Uterus (tissue), 4 donors: ENCODE data around the gene SGIP1. TPM values are rescaled to one million over a fixed set of nuclear protein-coding genes. Genes with fewer than 3 reads are reported as not detected.
A peak's percentile ranks its signal among the peaks of the same experiment; 100 is the strongest.

ENCODE experiments used
- DNase-seq, 2 donors: peaks; one replicate each; pipeline ENCODE4 v3.0.0-alpha.2; 2019 to 2020
- H3K27ac ChIP-seq, 2 donors: fragments of 200-600 bp; sonication (generic); 1 replicate in 1 of 2; 2 replicates in 1 of 2; pipeline ENCODE4 v1.5.1; 2016 to 2018
- H3K27me3 ChIP-seq, 2 donors: fragments of 200-600 bp; sonication (generic); one replicate each; pipeline ENCODE4 v1.5.1; 2018 to 2019; ENCODE audit warnings: control low read depth in 1 of 2
- H3K36me3 ChIP-seq, 2 donors: fragments of 200-600 bp; sonication (generic); one replicate each; pipeline ENCODE4 v1.5.1; 2019; ENCODE audit warnings: control low read depth in 1 of 2
- H3K4me1 ChIP-seq, 2 donors: fragments of 200-600 bp; sonication (generic); one replicate each; pipeline ENCODE4 v1.5.1; 2018 to 2019; ENCODE audit warnings: control low read depth in 1 of 2
- H3K4me3 ChIP-seq, 2 donors: fragments of 200-600 bp; sonication (generic); 1 replicate in 1 of 2; 2 replicates in 1 of 2; pipeline ENCODE4 v1.5.1; 2018 to 2019; ENCODE audit warnings: mild to moderate bottlenecking in 1 of 2
- H3K9me3 ChIP-seq, 2 donors: fragments of 200-600 bp; sonication (generic); one replicate each; pipeline ENCODE4 v1.5.1; 2019; ENCODE audit warnings: control low read depth in 1 of 2
- POLR2A ChIP-seq, 2 donors: fragments of 450-650 bp; IDR thresholded peaks; one replicate each; pipeline ENCODE4 v1.6.1; 2016; ENCODE audit warnings: antibody characterized with exemption in 2 of 2, mild to moderate bottlenecking in 1 of 2, moderate library complexity in 1 of 2
- intact Hi-C: fragments of 100-400 bp; cut with DNase I; formaldehyde crosslinking; loops from one replicate; pipeline ENCODE4 v1.15.1; 2023; ENCODE audit warnings: low total_unique reads
- total RNA-seq, 4 donors: library from RNA; depleted of rRNA in 3 of 4; stranded (reverse); fragments of >200 nt in 3 of 4; gene quantifications; one replicate each; pipeline versions ENCODE4 v1.1.0 to v1.2.4, GENCODE V29; 2014 to 2023
- TF ChIP-seq, protein P1 (sequence below), 4 experiments: fragments of 200-600 bp in 2 of 4; fragments of 450-650 bp in 2 of 4; sonication (generic) in 2 of 4; IDR thresholded peaks; one replicate each; pipeline ENCODE4 v1.5.1; 2016 to 2019; ENCODE audit warnings: antibody characterized with exemption in 4 of 4, mild to moderate bottlenecking in 2 of 4, moderate library complexity in 1 of 4
- donor health status: DM: yes; HTN: yes; CAD: no.

Gene SGIP1
- total RNA-seq, 4 donors from 2014 or later: 2.8 to 23.0 (median 6.4) TPM

GRCh38 chr1:66540434-66541032 lies 6.6 kb downstream of the SGIP1 start:
- intact Hi-C loops: no loop called here
- Histone ChIP-seq H3K27ac (no peak overlapping the region), H3K4me1 (no peaks in the 10 kb centered on the region)

DNA sequence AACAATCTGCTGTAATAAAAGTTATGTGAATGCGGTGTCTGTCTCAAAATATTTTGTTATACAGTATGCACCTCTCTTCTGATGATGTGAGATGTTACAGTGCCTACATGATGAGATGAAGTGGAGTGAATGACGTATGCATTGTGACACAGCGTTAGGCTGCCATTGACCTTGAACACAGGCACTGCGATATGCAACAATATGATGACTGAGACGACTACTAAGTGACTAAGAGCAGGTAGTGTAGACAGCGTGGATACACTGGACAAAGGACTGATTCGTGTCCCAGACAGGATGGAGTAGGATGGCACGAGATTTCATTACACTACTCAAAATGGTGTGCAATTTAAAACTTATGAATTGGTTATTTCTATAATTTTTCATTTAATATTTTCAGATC lies 8.4 kb downstream of the SGIP1 start:
- H3K9me3 ChIP-seq: no peaks in the 10 kb centered on the region
- H3K36me3 ChIP-seq: no peaks in the 10 kb centered on the region
- H3K27ac ChIP-seq: peak overlapping the region; percentile 65 to 82
- intact Hi-C loops: no loop called here
- no peak overlapping the region for H3K4me3 ChIP-seq
- H3K27me3 ChIP-seq: no peaks in the 10 kb centered on the region
- TF ChIP-seq POLR2A (IDR thresholded peaks at IDR 0.05): no peak
- TF ChIP-seq, protein P1, sequence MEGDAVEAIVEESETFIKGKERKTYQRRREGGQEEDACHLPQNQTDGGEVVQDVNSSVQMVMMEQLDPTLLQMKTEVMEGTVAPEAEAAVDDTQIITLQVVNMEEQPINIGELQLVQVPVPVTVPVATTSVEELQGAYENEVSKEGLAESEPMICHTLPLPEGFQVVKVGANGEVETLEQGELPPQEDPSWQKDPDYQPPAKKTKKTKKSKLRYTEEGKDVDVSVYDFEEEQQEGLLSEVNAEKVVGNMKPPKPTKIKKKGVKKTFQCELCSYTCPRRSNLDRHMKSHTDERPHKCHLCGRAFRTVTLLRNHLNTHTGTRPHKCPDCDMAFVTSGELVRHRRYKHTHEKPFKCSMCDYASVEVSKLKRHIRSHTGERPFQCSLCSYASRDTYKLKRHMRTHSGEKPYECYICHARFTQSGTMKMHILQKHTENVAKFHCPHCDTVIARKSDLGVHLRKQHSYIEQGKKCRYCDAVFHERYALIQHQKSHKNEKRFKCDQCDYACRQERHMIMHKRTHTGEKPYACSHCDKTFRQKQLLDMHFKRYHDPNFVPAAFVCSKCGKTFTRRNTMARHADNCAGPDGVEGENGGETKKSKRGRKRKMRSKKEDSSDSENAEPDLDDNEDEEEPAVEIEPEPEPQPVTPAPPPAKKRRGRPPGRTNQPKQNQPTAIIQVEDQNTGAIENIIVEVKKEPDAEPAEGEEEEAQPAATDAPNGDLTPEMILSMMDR (IDR thresholded peaks at IDR 0.05): no peak
- DNase-seq: no peak
- H3K4me1 ChIP-seq: no peaks in the 10 kb centered on the region

More at GRCh38 chr1:66540434-66541032, 6.6 kb downstream of the SGIP1 start:
- no peaks in the 10 kb centered on the region for H3K27me3 ChIP-seq
- no peak overlapping the region for H3K4me3 ChIP-seq
- DNase-seq: no peak
- no peaks in the 10 kb centered on the region for H3K9me3 ChIP-seq
- no peaks in the 10 kb centered on the region for H3K36me3 ChIP-seq
- TF ChIP-seq, protein P1 (IDR thresholded peaks at IDR 0.05): no peak
- TF ChIP-seq POLR2A (IDR thresholded peaks at IDR 0.05): no peak

DNA sequence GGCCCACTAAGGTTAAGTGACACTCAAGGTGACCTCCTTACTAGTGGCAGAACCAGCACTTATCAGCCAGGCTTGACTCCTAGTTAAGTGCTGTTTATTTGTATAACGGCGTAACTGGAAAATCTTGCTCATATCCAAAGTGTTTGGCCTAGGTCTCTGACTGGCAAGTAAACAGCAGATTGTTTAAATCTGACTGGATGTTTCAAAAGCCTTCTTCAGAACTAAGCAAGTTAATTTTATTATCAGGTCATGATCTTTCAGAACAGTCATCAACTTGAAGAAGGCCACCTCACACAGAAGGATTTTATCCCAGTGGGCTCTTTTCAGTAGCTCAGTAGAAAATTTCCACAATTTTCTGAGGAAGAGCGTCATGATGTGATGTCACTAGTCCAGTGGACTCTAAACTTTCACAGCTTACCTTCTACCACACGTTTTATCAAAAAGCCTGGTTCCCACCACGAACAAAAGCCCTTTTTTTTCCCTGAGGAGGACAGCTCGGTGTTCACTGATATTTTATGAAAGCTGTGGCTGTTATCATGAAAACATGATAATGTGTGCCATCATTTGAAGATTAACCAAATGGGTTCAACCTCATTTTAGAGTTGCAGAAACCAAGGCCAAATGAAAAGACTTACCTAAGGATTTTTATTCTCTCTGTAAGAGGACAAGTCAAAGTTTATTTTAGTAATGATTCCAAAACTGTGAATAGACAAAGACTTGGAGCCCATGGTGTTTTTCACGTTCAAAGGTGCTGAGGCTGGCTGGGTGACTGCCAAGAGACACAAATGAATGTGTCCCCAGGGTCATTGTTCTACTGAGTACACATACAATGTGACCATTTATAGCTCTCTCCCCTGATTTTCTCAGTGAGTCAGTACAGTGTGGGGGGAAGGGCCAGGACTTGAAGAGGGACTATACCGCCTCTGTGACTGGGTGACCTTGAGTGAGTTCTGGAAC lies 9.1 kb downstream of the SGIP1 start:
- Histone ChIP-seq H3K27me3 (no peaks in the 10 kb centered on the region), H3K4me1 (no peaks in the 10 kb centered on the region), H3K9me3 (no peaks in the 10 kb centered on the region), H3K36me3 (no peaks in the 10 kb centered on the region), H3K4me3 (no peak overlapping the region), H3K27ac (peak overlapping the region; percentile 65 to 82)
- TF ChIP-seq, protein P1 (IDR thresholded peaks at IDR 0.05): no peak
- TF ChIP-seq POLR2A (IDR thresholded peaks at IDR 0.05): no peak
- DNase-seq: peak; percentile 16 to 52
- intact Hi-C loops: no loop called here

- intact Hi-C loops: no loop called here
- no peak overlapping the region for H3K27ac ChIP-seq
Measured at GRCh38 chr1:66546047-66546810, 12.3 kb downstream of the SGIP1 start.

More at GRCh38 chr1:66546047-66546810, 12.3 kb downstream of the SGIP1 start:
- Histone ChIP-seq H3K27me3 (no peaks in the 10 kb centered on the region), H3K9me3 (no peaks in the 10 kb centered on the region), H3K36me3 (no peaks in the 10 kb centered on the region), H3K4me1 (no peaks in the 10 kb centered on the region), H3K4me3 (no peak overlapping the region)
- TF ChIP-seq POLR2A (IDR thresholded peaks at IDR 0.05): no peak
- TF ChIP-seq, protein P1 (IDR thresholded peaks at IDR 0.05): no peak
- DNase-seq: no peak
